ENCODE measurements around the gene TMEM238. TPM values are rescaled to one million over a fixed set of nuclear protein-coding genes. Genes with fewer than 3 reads are reported as not detected.

Gene TMEM238
- total and polyA plus RNA-seq, 9 of the 15 experiments (the other 6 are each of a cell fraction or from before 2014, with no cell fraction given): 0.18 to 5.1 (median 1.3) TPM; not detected in 4

GRCh38 chr19:55366790-55367189 is 17.3 kb downstream of the TMEM238 start (continued):
- TF ChIP-seq REST (IDR thresholded peaks at IDR 0.05; ENCODE audit: borderline replicate concordance) (no peak), REST (CRISPR knock-in tag; IDR thresholded peaks at IDR 0.05; ENCODE audit: low read depth) (no peak), DACH1 (IDR thresholded peaks at IDR 0.05; ENCODE audit: partially characterized antibody) (no peak), POU5F1 (IDR thresholded peaks at IDR 0.05; ENCODE audit: borderline replicate concordance, low read depth, low read length, partially characterized antibody) (no peak)

Measured in K562 (cell line).